ENCODE measurements around the gene SIX1. TPM values are rescaled to one million over a fixed set of nuclear protein-coding genes. Genes with fewer than 3 reads are reported as not detected.

The SIX1 gene
- total RNA-seq, 4 donors from 2014 or later: 0.21 to 1.2 (median 1.0) TPM; not detected in 1

GRCh38 chr14:60649875-60650372 is 647 bp upstream of the SIX1 start:
- intact Hi-C loops (cut with DNase I; ENCODE audit: low total_unique reads): no loop called here
- 7% methylated on average over 15 of the region's 15 CpGs for WGBS, 2 donors
- H3K4me3 ChIP-seq (ENCODE audit: low read depth, poor library complexity, severe bottlenecking): no peak overlapping the region
- TF ChIP-seq POLR2A (IDR thresholded peaks at IDR 0.05): no peak
- TF ChIP-seq, protein P1, sequence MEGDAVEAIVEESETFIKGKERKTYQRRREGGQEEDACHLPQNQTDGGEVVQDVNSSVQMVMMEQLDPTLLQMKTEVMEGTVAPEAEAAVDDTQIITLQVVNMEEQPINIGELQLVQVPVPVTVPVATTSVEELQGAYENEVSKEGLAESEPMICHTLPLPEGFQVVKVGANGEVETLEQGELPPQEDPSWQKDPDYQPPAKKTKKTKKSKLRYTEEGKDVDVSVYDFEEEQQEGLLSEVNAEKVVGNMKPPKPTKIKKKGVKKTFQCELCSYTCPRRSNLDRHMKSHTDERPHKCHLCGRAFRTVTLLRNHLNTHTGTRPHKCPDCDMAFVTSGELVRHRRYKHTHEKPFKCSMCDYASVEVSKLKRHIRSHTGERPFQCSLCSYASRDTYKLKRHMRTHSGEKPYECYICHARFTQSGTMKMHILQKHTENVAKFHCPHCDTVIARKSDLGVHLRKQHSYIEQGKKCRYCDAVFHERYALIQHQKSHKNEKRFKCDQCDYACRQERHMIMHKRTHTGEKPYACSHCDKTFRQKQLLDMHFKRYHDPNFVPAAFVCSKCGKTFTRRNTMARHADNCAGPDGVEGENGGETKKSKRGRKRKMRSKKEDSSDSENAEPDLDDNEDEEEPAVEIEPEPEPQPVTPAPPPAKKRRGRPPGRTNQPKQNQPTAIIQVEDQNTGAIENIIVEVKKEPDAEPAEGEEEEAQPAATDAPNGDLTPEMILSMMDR (IDR thresholded peaks at IDR 0.05): no peak
- no peak for DNase-seq (ENCODE audit: low spot score in 2 of 2)

GRCh38 chr14:60648249-60648933 is 886 bp downstream of the SIX1 start:
- DNase-seq (ENCODE audit: low spot score in 2 of 2): no peak
- TF ChIP-seq POLR2A (IDR thresholded peaks at IDR 0.05): no peak
- TF ChIP-seq, protein P1 (IDR thresholded peaks at IDR 0.05): no peak
- intact Hi-C loops (cut with DNase I; ENCODE audit: low total_unique reads): no loop called here
- H3K4me3 ChIP-seq (ENCODE audit: low read depth, poor library complexity, severe bottlenecking): peak overlapping the region; percentile 23
- WGBS, 2 donors: 2 to 4% methylated on average over 11 to 57 of the region's 61 CpGs

- no peak overlapping the region for H3K4me3 ChIP-seq (ENCODE audit: low read depth, poor library complexity, severe bottlenecking)
- intact Hi-C loops (cut with DNase I; ENCODE audit: low total_unique reads): no loop called here
- WGBS, 2 donors: 8 to 9% methylated on average over 21 of the region's 21 CpGs
- no peak for DNase-seq (ENCODE audit: low spot score in 2 of 2)
- TF ChIP-seq, protein P1 (IDR thresholded peaks at IDR 0.05): no peak
- no peak for TF ChIP-seq POLR2A (IDR thresholded peaks at IDR 0.05)
Observed at GRCh38 chr14:60647837-60648248, 1.4 kb downstream of the SIX1 start.

GRCh38 chr14:60647081-60647836 is 2.0 kb downstream of the SIX1 start:
- peak in 1 of 2 donors; percentile 84 for DNase-seq (ENCODE audit: low spot score in 2 of 2)
- WGBS, 2 donors: 4 to 9% methylated on average over 43 of the region's 43 CpGs
- H3K4me3 ChIP-seq (ENCODE audit: low read depth, poor library complexity, severe bottlenecking): peak overlapping the region; percentile 1
- intact Hi-C loops (cut with DNase I; ENCODE audit: low total_unique reads): no loop called here
- TF ChIP-seq POLR2A (IDR thresholded peaks at IDR 0.05): no peak
- TF ChIP-seq, protein P1 (IDR thresholded peaks at IDR 0.05): no peak

- no peak for DNase-seq (ENCODE audit: low spot score in 2 of 2)
- intact Hi-C loops (cut with DNase I; ENCODE audit: low total_unique reads): no loop called here
- no peak overlapping the region for H3K4me3 ChIP-seq (ENCODE audit: low read depth, poor library complexity, severe bottlenecking)
- 35 to 40% methylated on average over 11 of the region's 11 CpGs for WGBS, 2 donors
- TF ChIP-seq, protein P1 (IDR thresholded peaks at IDR 0.05): no peak
- TF ChIP-seq POLR2A (IDR thresholded peaks at IDR 0.05): no peak
Observed at GRCh38 chr14:60646226-60646818, 3.0 kb downstream of the SIX1 start.

Measured in lower leg skin (tissue), 4 donors.